Measurements from ENCODE around the gene DCAF8.

GRCh38 chr1:160179336-160179735, 83.0 kb downstream of the DCAF8 start:
- TF ChIP-seq CTCF (IDR thresholded peaks at IDR 0.05; ENCODE audit: low read depth, low read length): no peak
- TF ChIP-seq MAX (IDR thresholded peaks at IDR 0.05; ENCODE audit: low read depth, low read length): no peak

All from NB4 (cell line).